Calu3 (cell line): ENCODE data around the gene HEATR3. TPM values are rescaled to one million over a fixed set of nuclear protein-coding genes. Genes with fewer than 3 reads are reported as not detected.

Source experiments
- BruUV-seq: library from RNA; stranded (reverse); fragments of 400-500 nt; replicated peaks from 2 replicates; lab custom pipeline; 2021; lab: Mats Ljungman, UMichigan
- CTCF ChIA-PET: fragments of 300-600 bp; sonication (Branson Sonifier 250); formaldehyde crosslinking; loops from one replicate; lab custom pipeline; 2022; ENCODE audit warnings: antibody characterized with exemption; lab: Charles Lee
- DNase-seq: peaks from one replicate; pipeline ENCODE4 v3.0.0; 2022
- H3K27ac Mint-ChIP-seq: one replicate; pipeline ENCODE4 v1.8.0; 2022; ENCODE audit warnings: mixed read lengths; ENCODE audit not compliant: unreplicated experiment
- H3K27me3 Mint-ChIP-seq: one replicate; pipeline ENCODE4 v1.8.0; 2022; ENCODE audit warnings: mixed read lengths; ENCODE audit not compliant: unreplicated experiment
- H3K36me3 Mint-ChIP-seq: one replicate; pipeline ENCODE4 v1.8.0; 2022; ENCODE audit warnings: mild to moderate bottlenecking, moderate library complexity, mixed read lengths; ENCODE audit not compliant: insufficient read depth, unreplicated experiment
- H3K4me1 Mint-ChIP-seq: one replicate; pipeline ENCODE4 v1.8.0; 2022; ENCODE audit warnings: mild to moderate bottlenecking, low read depth, mixed read lengths; ENCODE audit not compliant: unreplicated experiment
- H3K4me3 Mint-ChIP-seq: one replicate; pipeline ENCODE4 v1.8.0; 2022; ENCODE audit warnings: mild to moderate bottlenecking, low read depth, moderate library complexity, mixed read lengths; ENCODE audit not compliant: unreplicated experiment
- H3K9me3 Mint-ChIP-seq: one replicate; pipeline ENCODE4 v1.8.0; 2022; ENCODE audit warnings: low read depth, mixed read lengths; ENCODE audit not compliant: unreplicated experiment
- intact Hi-C: fragments of 100-400 bp; cut with micrococcal nuclease; formaldehyde crosslinking; loops from one replicate; pipeline ENCODE4 v1.10.0; 2022; ENCODE audit not compliant: unreplicated experiment
- total RNA-seq: library from RNA; stranded (reverse); gene quantifications from 2 replicates; pipeline ENCODE4 v1.2.3, GENCODE V29; 2022
- TF ChIP-seq, protein P1 (sequence below): fragments of 200-600 bp; IDR thresholded peaks from one replicate; pipeline ENCODE4 v1.8.0; 2022; ENCODE audit warnings: antibody characterized with exemption; ENCODE audit not compliant: unreplicated experiment

HEATR3 gene
- total RNA-seq, 1 experiment from 2014 or later = 27.3 TPM

- no peak for DNase-seq
- no TSS peak for BruUV-seq
- Mint-ChIP-seq H3K4me3 (no peak overlapping the region), H3K27me3 (no peaks in the 10 kb centered on the region), H3K27ac (no peak overlapping the region), H3K36me3 (peaks cover 33% of the 10 kb centered on the region), H3K9me3 (no peaks in the 10 kb centered on the region), H3K4me1 (peaks cover 11% of the 10 kb centered on the region)
- CTCF ChIA-PET = no interaction called here
- intact Hi-C loops = no loop called here
- TF ChIP-seq, protein P1, sequence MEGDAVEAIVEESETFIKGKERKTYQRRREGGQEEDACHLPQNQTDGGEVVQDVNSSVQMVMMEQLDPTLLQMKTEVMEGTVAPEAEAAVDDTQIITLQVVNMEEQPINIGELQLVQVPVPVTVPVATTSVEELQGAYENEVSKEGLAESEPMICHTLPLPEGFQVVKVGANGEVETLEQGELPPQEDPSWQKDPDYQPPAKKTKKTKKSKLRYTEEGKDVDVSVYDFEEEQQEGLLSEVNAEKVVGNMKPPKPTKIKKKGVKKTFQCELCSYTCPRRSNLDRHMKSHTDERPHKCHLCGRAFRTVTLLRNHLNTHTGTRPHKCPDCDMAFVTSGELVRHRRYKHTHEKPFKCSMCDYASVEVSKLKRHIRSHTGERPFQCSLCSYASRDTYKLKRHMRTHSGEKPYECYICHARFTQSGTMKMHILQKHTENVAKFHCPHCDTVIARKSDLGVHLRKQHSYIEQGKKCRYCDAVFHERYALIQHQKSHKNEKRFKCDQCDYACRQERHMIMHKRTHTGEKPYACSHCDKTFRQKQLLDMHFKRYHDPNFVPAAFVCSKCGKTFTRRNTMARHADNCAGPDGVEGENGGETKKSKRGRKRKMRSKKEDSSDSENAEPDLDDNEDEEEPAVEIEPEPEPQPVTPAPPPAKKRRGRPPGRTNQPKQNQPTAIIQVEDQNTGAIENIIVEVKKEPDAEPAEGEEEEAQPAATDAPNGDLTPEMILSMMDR = no peak
Observed at GRCh38 chr16:50072730-50073129, 7.0 kb downstream of the HEATR3 start.

GRCh38 chr16:50079397-50080140 lies 13.8 kb downstream of the HEATR3 start:
- Mint-ChIP-seq H3K36me3 (peaks cover 25% of the 10 kb centered on the region), H3K9me3 (no peaks in the 10 kb centered on the region), H3K4me1 (no peaks in the 10 kb centered on the region), H3K4me3 (no peak overlapping the region), H3K27me3 (no peaks in the 10 kb centered on the region), H3K27ac (no peak overlapping the region)
- intact Hi-C loops = no loop called here
- CTCF ChIA-PET = no interaction called here
- no TSS peak for BruUV-seq
- TF ChIP-seq, protein P1 = no peak
- no peak for DNase-seq

GRCh38 chr16:50081428-50082018 lies 15.8 kb downstream of the HEATR3 start:
- TF ChIP-seq, protein P1 = no peak
- H3K27ac Mint-ChIP-seq = no peak overlapping the region
- peaks cover 24% of the 10 kb centered on the region for H3K36me3 Mint-ChIP-seq
- H3K9me3 Mint-ChIP-seq = no peaks in the 10 kb centered on the region
- DNase-seq = no peak
- no peaks in the 10 kb centered on the region for H3K4me1 Mint-ChIP-seq
- no TSS peak for BruUV-seq
- H3K4me3 Mint-ChIP-seq = no peak overlapping the region
- CTCF ChIA-PET = interaction anchor here (0.6 to 1.1 kb wide), 2 partner anchors 98 to 230 kb away, joined by 3 read pairs; no protein-coding TSS in a partner anchor
- no peaks in the 10 kb centered on the region for H3K27me3 Mint-ChIP-seq
- intact Hi-C loops = no loop called here

DNA sequence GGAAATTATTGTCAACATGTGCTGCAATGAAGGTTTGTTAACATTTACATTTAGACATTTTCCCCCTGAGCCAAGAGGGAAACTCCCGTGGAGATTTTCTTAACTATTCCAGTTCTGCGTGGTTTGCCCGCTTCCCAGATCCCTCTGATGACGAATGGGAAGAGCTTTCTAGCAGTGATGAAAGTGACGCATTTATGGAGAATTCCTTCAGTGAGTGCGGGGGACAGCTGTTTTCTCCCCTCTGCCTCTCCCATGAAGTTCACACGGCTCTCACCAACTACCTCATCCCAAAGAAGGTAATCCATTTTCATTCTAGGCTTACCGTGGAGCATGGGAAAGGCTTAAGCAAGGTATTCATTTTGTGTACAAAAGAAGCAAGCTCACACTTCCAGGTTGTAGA lies 18.2 kb downstream of the HEATR3 start:
- no peaks in the 10 kb centered on the region for H3K9me3 Mint-ChIP-seq
- H3K27ac Mint-ChIP-seq = no peak overlapping the region
- H3K27me3 Mint-ChIP-seq = no peaks in the 10 kb centered on the region
- peaks cover 11% of the 10 kb centered on the region for H3K36me3 Mint-ChIP-seq
- no peaks in the 10 kb centered on the region for H3K4me1 Mint-ChIP-seq
- intact Hi-C loops = no loop called here
- H3K4me3 Mint-ChIP-seq = no peak overlapping the region
- CTCF ChIA-PET = no interaction called here
- TF ChIP-seq, protein P1 = no peak
- DNase-seq = no peak
- no TSS peak for BruUV-seq
